Subcutaneous abdominal adipose tissue (tissue), 5 donors: ENCODE data around the gene BLVRB.
"Not testable (repeated sequence)": the region's sequence is repeated elsewhere in the genome, so short reads cannot be mapped to it uniquely, and the experiment has no call there.

Experiments
- H3K27ac ChIP-seq: one replicate; pipeline ENCODE4 v1.7.0; 2013; ENCODE audit warnings: low read depth, mild to moderate bottlenecking, inconsistent platforms, low read length, moderate library complexity
- H3K27me3 ChIP-seq, 5 donors: one replicate each; pipeline ENCODE4 v1.7.0; 2013; ENCODE audit warnings: low read length in 5 of 5, inconsistent platforms in 1 of 5; ENCODE audit not compliant: control insufficient read depth in 5 of 5, insufficient read depth in 4 of 5
- H3K36me3 ChIP-seq, 5 donors: one replicate each; pipeline ENCODE4 v1.7.0; 2013; ENCODE audit warnings: low read length in 5 of 5; ENCODE audit not compliant: control insufficient read depth in 5 of 5, insufficient read depth in 5 of 5
- H3K4me1 ChIP-seq, 5 donors: one replicate each; pipeline ENCODE4 v1.7.0; 2013; ENCODE audit warnings: low read length in 5 of 5, mild to moderate bottlenecking in 3 of 5, moderate library complexity in 1 of 5; ENCODE audit not compliant: control insufficient read depth in 5 of 5, insufficient read depth in 5 of 5
- H3K4me3 ChIP-seq, 5 donors: one replicate each; pipeline ENCODE4 v1.7.0; 2013; ENCODE audit warnings: low read length in 5 of 5, low read depth in 1 of 5
- H3K9ac ChIP-seq, 5 donors: one replicate each; pipeline ENCODE4 v1.7.0; 2013; ENCODE audit warnings: low read length in 5 of 5, mild to moderate bottlenecking in 4 of 5, moderate library complexity in 3 of 5
- H3K9me3 ChIP-seq, 5 donors: one replicate each; pipeline ENCODE4 v1.7.0; 2013; ENCODE audit warnings: low read length in 5 of 5; ENCODE audit not compliant: control insufficient read depth in 5 of 5
- donor health status: healthy.
- donor health status: healthy.
- donor health status: healthy.
- donor health status: healthy.
- donor health status: healthy.

BLVRB gene

DNA sequence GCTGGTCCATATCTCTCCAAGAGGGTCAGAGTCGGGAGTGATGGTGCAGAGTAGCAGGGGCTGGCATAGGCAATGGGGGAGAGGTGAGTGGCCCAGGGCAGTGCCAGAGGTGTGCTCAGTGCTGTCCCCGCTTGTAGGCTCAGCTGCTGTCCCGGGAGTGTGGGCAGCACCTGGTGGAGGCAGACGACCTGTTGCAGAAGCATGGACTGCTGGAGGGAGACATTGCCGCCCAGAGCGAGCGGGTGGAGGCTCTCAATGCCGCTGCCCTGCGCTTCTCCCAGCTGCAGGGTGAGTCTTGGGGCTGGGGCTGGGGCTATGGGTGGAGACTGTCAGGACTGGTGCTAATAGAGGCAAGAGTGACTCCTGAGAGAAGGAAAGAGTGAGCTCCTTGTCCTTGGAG, 40.6 kb upstream of the BLVRB start:
- Histone ChIP-seq H3K27me3 (peaks cover 0 to 3% (median 0%) of the 10 kb centered on the region in 5 donors), H3K4me1 (no peaks in the 10 kb centered on the region), H3K36me3 (peaks cover 0 to 2% (median 0%) of the 10 kb centered on the region in 5 donors), H3K4me3 (no peak overlapping the region), H3K9ac (no peak overlapping the region), H3K9me3 (no peaks in the 10 kb centered on the region), H3K27ac (no peak overlapping the region)

DNA sequence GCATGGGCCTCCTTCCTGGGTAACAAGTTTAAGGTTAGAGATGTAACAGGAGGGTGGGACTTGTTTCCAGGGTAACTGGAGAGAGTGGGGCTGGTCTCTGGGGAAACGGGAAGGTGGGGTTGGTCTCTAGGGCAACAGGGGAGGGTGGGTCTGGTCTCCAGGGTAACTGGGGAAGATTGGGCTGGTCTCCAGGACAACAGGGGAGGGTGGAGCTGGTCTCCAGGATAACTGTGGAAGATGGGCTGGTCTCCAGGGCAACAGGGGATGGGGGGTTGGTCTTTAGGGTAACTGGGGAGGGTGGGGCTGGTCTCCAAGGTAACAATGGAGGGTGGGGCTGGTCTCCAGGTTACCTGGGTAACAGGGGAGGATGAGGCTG, 37.8 kb upstream of the BLVRB start:
- Histone ChIP-seq H3K27ac (no peak overlapping the region), H3K4me3 (no peak overlapping the region), H3K36me3 (no peaks in the 10 kb centered on the region), H3K9me3 (no peaks in the 10 kb centered on the region), H3K27me3 (peaks cover 0 to 3% (median 0%) of the 10 kb centered on the region in 5 donors), H3K4me1 (no peaks in the 10 kb centered on the region), H3K9ac (no peak overlapping the region)

GRCh38 chr19:40502647-40503319, 37.2 kb upstream of the BLVRB start:
- no peaks in the 10 kb centered on the region for H3K36me3 ChIP-seq
- peaks cover 0 to 3% (median 0%) of the 10 kb centered on the region in 5 donors for H3K27me3 ChIP-seq
- no peak overlapping the region for H3K4me3 ChIP-seq
- no peaks in the 10 kb centered on the region for H3K9me3 ChIP-seq
- H3K9ac ChIP-seq = no peak overlapping the region
- no peaks in the 10 kb centered on the region for H3K4me1 ChIP-seq
- no peak overlapping the region for H3K27ac ChIP-seq

DNA sequence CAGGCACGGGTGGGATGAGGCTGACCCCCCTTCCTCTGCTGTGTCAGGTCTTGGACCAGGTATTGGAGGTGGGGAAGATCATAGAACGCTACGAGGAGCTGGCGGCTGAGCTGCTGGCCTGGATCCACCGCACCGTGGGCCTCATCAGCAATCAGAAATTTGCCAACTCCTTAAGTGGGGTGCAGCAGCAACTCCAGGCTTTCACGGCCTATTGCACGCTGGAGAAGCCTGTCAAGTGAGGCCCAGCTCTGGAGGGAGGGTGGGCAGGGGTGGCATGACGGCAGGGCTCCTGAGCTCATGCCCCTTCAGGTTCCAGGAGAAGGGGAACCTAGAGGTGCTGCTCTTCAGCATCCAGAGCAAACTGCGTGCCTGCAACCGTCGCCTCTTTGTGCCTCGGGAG, 36.5 kb upstream of the BLVRB start:
- H3K27me3 ChIP-seq = peaks cover 0 to 3% (median 0%) of the 10 kb centered on the region in 5 donors

DNA sequence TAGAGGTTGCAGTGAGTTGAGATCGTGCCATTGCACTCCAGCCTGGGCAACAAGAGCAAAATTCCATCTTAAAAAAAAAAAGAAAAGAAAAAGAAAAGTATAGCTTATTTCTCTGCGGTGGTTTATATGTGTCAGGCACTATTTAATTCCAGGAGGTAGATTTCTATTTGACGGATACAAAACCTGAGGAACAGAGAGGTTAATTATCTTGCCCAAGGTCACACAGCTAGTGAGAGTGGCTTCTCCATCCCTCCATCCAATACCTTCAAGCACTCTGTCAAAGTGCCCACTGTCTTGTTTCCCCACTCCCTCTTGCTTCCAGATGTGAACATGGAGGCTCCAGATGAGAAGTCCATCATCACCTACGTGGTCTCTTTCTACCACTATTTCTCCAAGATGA, 36.1 kb upstream of the BLVRB start:
- H3K9ac ChIP-seq = no peak overlapping the region
- peaks cover 0 to 3% (median 0%) of the 10 kb centered on the region in 5 donors for H3K27me3 ChIP-seq
- peaks cover 0 to 8% (median 3%) of the 10 kb centered on the region in 5 donors for H3K36me3 ChIP-seq
- no peak overlapping the region for H3K27ac ChIP-seq
- H3K4me1 ChIP-seq = no peaks in the 10 kb centered on the region
- H3K9me3 ChIP-seq = no peaks in the 10 kb centered on the region
- no peak overlapping the region for H3K4me3 ChIP-seq

More for the DNA sequence above, 36.5 kb upstream of the BLVRB start:
- H3K27ac ChIP-seq = no peak overlapping the region
- H3K9me3 ChIP-seq = no peaks in the 10 kb centered on the region
- peaks cover 0 to 7% (median 2%) of the 10 kb centered on the region in 5 donors for H3K36me3 ChIP-seq
- H3K9ac ChIP-seq = no peak overlapping the region
- H3K4me1 ChIP-seq = no peaks in the 10 kb centered on the region
- no peak overlapping the region for H3K4me3 ChIP-seq

- not testable (repeated sequence) for H3K4me3 ChIP-seq, H3K36me3 ChIP-seq, H3K27ac ChIP-seq, H3K27me3 ChIP-seq, H3K4me1 ChIP-seq, H3K9ac ChIP-seq, H3K9me3 ChIP-seq
Observed at GRCh38 chr19:40500678-40501530, 35.4 kb upstream of the BLVRB start.

DNA sequence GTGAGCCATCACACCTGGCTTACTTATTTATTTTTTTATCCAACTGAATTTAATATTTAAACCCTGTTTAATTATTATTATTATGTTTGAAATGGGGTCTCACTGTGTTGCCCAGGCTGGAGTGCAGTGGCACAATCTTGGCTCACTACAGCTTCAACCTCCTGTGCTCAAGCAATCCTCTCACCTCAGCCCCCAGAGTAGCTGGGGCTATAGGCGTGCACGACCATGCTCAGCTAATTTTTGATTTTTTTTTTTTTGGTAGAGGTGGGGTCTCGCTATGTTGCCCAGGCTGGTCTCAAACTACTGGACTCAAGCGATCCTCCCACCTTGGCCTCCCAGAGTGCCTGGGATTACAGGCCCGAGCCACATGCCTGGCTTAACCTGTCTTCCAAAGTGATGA, 33.8 kb upstream of the BLVRB start:
- H3K9ac ChIP-seq = no peak overlapping the region
- H3K9me3 ChIP-seq = no peaks in the 10 kb centered on the region
- peaks cover 0 to 3% (median 0%) of the 10 kb centered on the region in 5 donors for H3K27me3 ChIP-seq
- no peak overlapping the region for H3K27ac ChIP-seq
- H3K36me3 ChIP-seq = peaks cover 0 to 12% (median 3%) of the 10 kb centered on the region in 5 donors
- H3K4me1 ChIP-seq = no peaks in the 10 kb centered on the region
- H3K4me3 ChIP-seq = no peak overlapping the region

DNA sequence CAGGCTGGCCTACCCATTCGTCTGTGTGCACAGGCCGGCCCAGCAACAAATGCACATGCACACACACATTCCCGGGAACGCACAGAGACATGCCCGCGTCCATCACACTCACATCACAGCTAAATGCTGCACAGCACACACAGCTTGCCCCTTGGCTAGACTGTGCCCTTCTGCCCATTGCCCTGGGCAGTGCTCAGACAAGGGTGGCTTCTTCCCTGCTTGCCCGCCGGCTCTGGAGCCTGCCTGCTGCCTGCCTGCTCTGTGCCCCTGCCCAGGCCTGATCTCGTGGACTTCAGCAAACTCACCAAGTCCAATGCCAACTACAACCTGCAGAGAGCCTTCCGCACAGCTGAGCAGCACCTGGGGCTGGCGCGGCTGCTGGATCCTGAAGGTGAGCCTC, 31.7 kb upstream of the BLVRB start:
- H3K27ac ChIP-seq = no peak overlapping the region
- no peak overlapping the region for H3K9ac ChIP-seq
- peaks cover 0 to 13% (median 3%) of the 10 kb centered on the region in 5 donors for H3K36me3 ChIP-seq
- no peaks in the 10 kb centered on the region for H3K9me3 ChIP-seq
- no peaks in the 10 kb centered on the region for H3K27me3 ChIP-seq
- no peak overlapping the region for H3K4me3 ChIP-seq
- H3K4me1 ChIP-seq = no peaks in the 10 kb centered on the region

DNA sequence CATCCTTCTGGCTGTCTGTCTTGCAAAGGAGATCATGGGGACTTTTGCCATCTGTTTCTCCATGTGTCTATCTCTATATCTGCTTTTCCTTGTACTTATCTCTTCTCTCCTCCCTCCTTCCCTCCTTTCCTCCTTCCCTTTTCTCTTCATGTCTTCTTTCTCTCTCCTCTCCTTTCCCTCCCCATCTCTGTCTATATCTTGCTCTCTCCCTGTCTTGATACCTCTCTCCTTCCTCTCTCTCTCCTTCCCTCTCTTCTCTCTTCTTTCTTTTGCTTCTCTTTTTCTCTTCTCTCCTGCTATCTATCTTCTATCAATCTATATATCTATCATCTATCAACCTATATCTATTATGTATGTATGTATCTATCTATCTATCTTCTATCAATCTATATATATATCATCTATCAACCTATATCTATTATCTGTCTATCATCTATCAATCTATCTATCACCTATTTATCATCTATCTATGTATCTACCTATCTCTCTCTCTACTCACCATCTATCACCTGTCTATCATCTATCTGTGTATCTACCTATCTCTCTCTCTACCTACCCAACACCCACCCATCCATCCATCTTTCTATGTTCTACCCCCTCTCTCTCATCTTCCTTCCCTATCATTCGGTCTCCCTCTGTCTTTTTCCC, 28.8 kb upstream of the BLVRB start:
- peaks cover 0 to 13% (median 3%) of the 10 kb centered on the region in 5 donors for H3K36me3 ChIP-seq
- H3K9me3 ChIP-seq = no peaks in the 10 kb centered on the region
- H3K27ac ChIP-seq = no peak overlapping the region
- no peaks in the 10 kb centered on the region for H3K27me3 ChIP-seq
- no peak overlapping the region for H3K9ac ChIP-seq
- peaks cover 0 to 4% (median 0%) of the 10 kb centered on the region in 5 donors for H3K4me1 ChIP-seq
- H3K4me3 ChIP-seq = no peak overlapping the region

DNA sequence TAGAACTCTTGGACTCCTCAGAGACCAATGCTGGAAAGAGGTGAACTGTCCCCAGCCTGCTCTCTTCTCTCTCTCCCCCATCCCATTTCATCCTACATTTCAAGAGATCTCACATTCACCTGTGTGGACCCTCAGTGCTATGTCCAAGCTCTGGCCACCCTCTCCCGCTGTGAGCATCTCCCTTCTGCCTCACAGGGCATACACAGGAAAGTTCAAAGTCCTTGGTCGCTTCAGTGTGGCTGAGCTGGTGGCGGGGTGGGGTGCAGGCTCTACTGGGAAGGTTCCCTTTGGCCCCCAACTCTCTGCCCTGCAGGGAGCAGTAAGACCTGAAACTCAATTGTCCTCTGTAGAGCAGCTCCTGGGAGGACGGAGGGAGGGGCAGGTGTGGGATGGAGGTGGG, 28.2 kb upstream of the BLVRB start:
- Histone ChIP-seq H3K36me3 (peaks cover 0 to 13% (median 3%) of the 10 kb centered on the region in 5 donors), H3K9ac (no peak overlapping the region), H3K4me1 (peaks cover 0 to 7% (median 0%) of the 10 kb centered on the region in 5 donors), H3K4me3 (no peak overlapping the region), H3K27me3 (no peaks in the 10 kb centered on the region), H3K27ac (no peak overlapping the region), H3K9me3 (no peaks in the 10 kb centered on the region)
